HepG2 (cell line): ENCODE results near the gene SIRT7. TPM values are rescaled to one million over a fixed set of nuclear protein-coding genes. Genes with fewer than 3 reads are reported as not detected.

ENCODE experiments used
- ATF6 ChIP-seq: sonication (generic); formaldehyde crosslinking; conservative IDR thresholded peaks from 2 replicates; pipeline ENCODE4 v1.4.0; 2020; ENCODE audit warnings: missing genetic modification reagents
- ATF7-NPFF ChIP-seq: sonication (generic); formaldehyde crosslinking; IDR thresholded peaks from 2 replicates; pipeline ENCODE4 v1.8.1; 2023; ENCODE audit warnings: mild to moderate bottlenecking, low read depth, missing genetic modification reagents, moderate library complexity
- CBFB ChIP-seq: sonication (generic); formaldehyde crosslinking; IDR thresholded peaks from 2 replicates; pipeline ENCODE4 v1.4.0; 2020; ENCODE audit warnings: missing genetic modification reagents
- CHCHD3 ChIP-seq: sonication (generic); formaldehyde crosslinking; IDR thresholded peaks from 2 replicates; pipeline ENCODE4 v1.8.0; 2022; ENCODE audit warnings: mild to moderate bottlenecking, missing genetic modification reagents, moderate library complexity
- E2F1 ChIP-seq: sonication (generic); formaldehyde crosslinking; IDR thresholded peaks from 2 replicates; pipeline ENCODE4 v1.5.0; 2020; ENCODE audit warnings: missing genetic modification reagents
- FOXP4 ChIP-seq: sonication (generic); formaldehyde crosslinking; IDR thresholded peaks from 2 replicates; pipeline ENCODE4 v1.4.0; 2020; ENCODE audit warnings: missing genetic modification reagents
- GTF3A ChIP-seq: sonication (generic); formaldehyde crosslinking; conservative IDR thresholded peaks from 2 replicates; pipeline ENCODE4 v1.4.0; 2020; ENCODE audit warnings: mild to moderate bottlenecking, missing genetic modification reagents
- HNRNPH1 ChIP-seq: fragments of 200-400 bp; formaldehyde crosslinking; optimal IDR thresholded peaks from 2 replicates; pipeline ENCODE3; 2017; ENCODE audit warnings: mild to moderate bottlenecking, low read depth, low read length
- KLF9 ChIP-seq: IDR thresholded peaks from 2 replicates; pipeline ENCODE4 v1.6.1; 2016; ENCODE audit warnings: low read depth
- NFE2L1 ChIP-seq: sonication (generic); formaldehyde crosslinking; IDR thresholded peaks from 2 replicates; pipeline ENCODE4 v1.4.0; 2020; ENCODE audit warnings: missing genetic modification reagents, mild to moderate bottlenecking, borderline replicate concordance
- NONO ChIP-seq, 2 experiments: fragments of 450-650 bp in 1 of 2; sonication (generic) in 1 of 2; formaldehyde crosslinking in 1 of 2; IDR thresholded peaks in 1 of 2; conservative IDR thresholded peaks in 1 of 2; 2 replicates each; pipeline versions ENCODE4 v1.6.1 to v1.8.0; 2017 to 2022; ENCODE audit warnings: mild to moderate bottlenecking in 1 of 2, missing genetic modification reagents in 1 of 2, moderate library complexity in 1 of 2
- NR1H2 ChIP-seq: sonication (generic); formaldehyde crosslinking; IDR thresholded peaks from 2 replicates; pipeline ENCODE4 v1.8.1; 2022; ENCODE audit warnings: low read depth, missing genetic modification reagents, borderline replicate concordance
- NR2F2 ChIP-seq: IDR thresholded peaks from 2 replicates; pipeline ENCODE4 v1.6.1; 2012; ENCODE audit warnings: low read depth, inconsistent platforms, borderline replicate concordance
- PAWR ChIP-seq: sonication (generic); formaldehyde crosslinking; IDR thresholded peaks from 2 replicates; pipeline ENCODE4 v1.4.0; 2020; ENCODE audit warnings: missing genetic modification reagents, mild to moderate bottlenecking, borderline replicate concordance
- PHB2 ChIP-seq: fragments of 450-650 bp; IDR thresholded peaks from 2 replicates; pipeline ENCODE4 v1.6.1; 2018; ENCODE audit not compliant: partially characterized antibody
- REPIN1 ChIP-seq: sonication (generic); formaldehyde crosslinking; IDR thresholded peaks from 2 replicates; pipeline ENCODE4 v1.8.0; 2022; ENCODE audit warnings: missing genetic modification reagents, low read depth, mild to moderate bottlenecking, borderline replicate concordance
- SOX6 ChIP-seq, 2 experiments: fragments of 450-650 bp in 1 of 2; sonication (generic) in 1 of 2; formaldehyde crosslinking in 1 of 2; IDR thresholded peaks; 2 replicates each; pipeline versions ENCODE4 v1.4.0 to v1.6.1; 2017 to 2020; ENCODE audit warnings: antibody characterized with exemption in 1 of 2, mild to moderate bottlenecking in 1 of 2, missing genetic modification reagents in 1 of 2
- ZNF143 ChIP-seq: sonication (generic); formaldehyde crosslinking; IDR thresholded peaks from 2 replicates; pipeline ENCODE4 v1.4.0; 2020; ENCODE audit warnings: missing genetic modification reagents
- ZNF24 ChIP-seq: fragments of 450-650 bp; IDR thresholded peaks from 2 replicates; pipeline ENCODE4 v1.6.1; 2017; ENCODE audit warnings: antibody characterized with exemption, mild to moderate bottlenecking
- ZNF460 ChIP-seq: sonication (generic); formaldehyde crosslinking; IDR thresholded peaks from 2 replicates; pipeline ENCODE4 v1.5.1; 2020; ENCODE audit warnings: missing genetic modification reagents, mild to moderate bottlenecking, borderline replicate concordance
- ZNF550 ChIP-seq: sonication (generic); formaldehyde crosslinking; IDR thresholded peaks from 2 replicates; pipeline ENCODE4 v1.4.0; 2020; ENCODE audit warnings: mild to moderate bottlenecking, missing genetic modification reagents, borderline replicate concordance
- ZNF782 ChIP-seq: sonication (generic); formaldehyde crosslinking; IDR thresholded peaks from 2 replicates; pipeline ENCODE4 v1.4.0; 2020; ENCODE audit warnings: missing genetic modification reagents, mild to moderate bottlenecking, borderline replicate concordance
- polyA plus RNA-seq, 8 experiments: library from polyadenylated mRNA; depleted of rRNA in 3 of 8; stranded (reverse) in 7 of 8; unstranded in 1 of 8; fragments of >200 nt; fragmentation: Illumina TruSeq in 4 of 8; extraction: Trizol in 4 of 8; gene quantifications; 2 replicates each; pipeline versions ENCODE4 v1.2.1 to v1.2.3, GENCODE V29; 2011 to 2016; ENCODE audit warnings: low read depth in 4 of 8, missing spikeins in 1 of 8, mixed read lengths in 1 of 8; ENCODE audit not compliant: insufficient read depth in 1 of 8
- total RNA-seq, 5 experiments: library from RNA; depleted of rRNA; stranded (reverse); fragments of >200 nt; fragmentation: Illumina TruSeq; extraction: Trizol; gene quantifications; 2 replicates each; pipeline ENCODE4 v1.2.3, GENCODE V29; 2016; ENCODE audit warnings: low read depth in 1 of 5
- TF ChIP-seq, protein P1 (sequence below): sonication (generic); formaldehyde crosslinking; IDR thresholded peaks from 2 replicates; pipeline ENCODE4 v1.4.0; 2020; ENCODE audit warnings: missing genetic modification reagents; ENCODE audit errors: not compliant biosample characterization

The SIRT7 gene
- total and polyA plus RNA-seq, 2 of the 13 experiments (the other 11 are each of a cell fraction or from before 2014, with no cell fraction given) = 8.3 to 24.8 TPM

- TF ChIP-seq NFE2L1 (0 out of 2 replicates have a peak, but pooled peaks have one; percentile 18), ZNF24 (no peak), ZNF550 (CRISPR knock-in tag) (no peak), E2F1 (CRISPR knock-in tag) (no peak), HNRNPH1 (no peak), ATF6 (CRISPR knock-in tag) (no peak), ZNF782 (CRISPR knock-in tag) (peak; percentile 79; the same call in 1 of the 2 replicates), ATF7-NPFF (CRISPR knock-in tag) (peak; percentile 48; the same call in 1 of the 2 replicates), CBFB (CRISPR knock-in tag) (peak; percentile 26; the same call in 1 of the 2 replicates), KLF9 (CRISPR knock-in tag) (no peak), NONO (IDR thresholded peaks at IDR 0.05) (no peak), NONO (CRISPR knock-in tag; conservative IDR thresholded peaks at IDR 0.05) (0 out of 2 replicates have a peak, but pooled peaks have one; percentile 35), NR2F2 (no peak), GTF3A (CRISPR knock-in tag) (no peak), FOXP4 (no peak), SOX6 (IDR thresholded peaks at IDR 0.05) (no peak), SOX6 (CRISPR knock-in tag; IDR thresholded peaks at IDR 0.05) (no peak), PHB2 (no peak), ZNF143 (no peak), CHCHD3 (CRISPR knock-in tag) (no peak), PAWR (CRISPR knock-in tag) (no peak), NR1H2 (no peak), REPIN1 (CRISPR knock-in tag) (no peak), ZNF460 (CRISPR knock-in tag) (no peak)
- TF ChIP-seq, protein P1, sequence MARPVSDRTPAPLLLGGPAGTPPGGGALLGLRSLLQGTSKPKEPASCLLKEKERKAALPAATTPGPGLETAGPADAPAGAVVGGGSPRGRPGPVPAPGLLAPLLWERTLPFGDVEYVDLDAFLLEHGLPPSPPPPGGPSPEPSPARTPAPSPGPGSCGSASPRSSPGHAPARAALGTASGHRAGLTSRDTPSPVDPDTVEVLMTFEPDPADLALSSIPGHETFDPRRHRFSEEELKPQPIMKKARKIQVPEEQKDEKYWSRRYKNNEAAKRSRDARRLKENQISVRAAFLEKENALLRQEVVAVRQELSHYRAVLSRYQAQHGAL (CRISPR knock-in tag) = no peak
Observed at GRCh38 chr17:81924557-81925532, 6.9 kb upstream of the SIRT7 start (continued).
